Heart left ventricle (tissue), 16 donors: Measurements from ENCODE around the gene SCFD2. TPM values are rescaled to one million over a fixed set of nuclear protein-coding genes. Genes with fewer than 3 reads are reported as not detected.
A peak's percentile ranks its signal among the peaks of the same experiment; 100 is the strongest.
"Not testable (repeated sequence)": the region's sequence is repeated elsewhere in the genome, so short reads cannot be mapped to it uniquely, and the experiment has no call there.

Experiments
- ATAC-seq, 4 donors: fragments of 200-7000 bp; cut with Tn5 transposase; one replicate each; pipeline ENCODE4 v1.9.1; 2020 to 2022; ENCODE audit warnings: moderate library complexity in 4 of 4, mild to moderate bottlenecking in 3 of 4, moderate number of reproducible peaks in 1 of 4
- DNase-seq, 5 donors: peaks; one replicate each; pipeline ENCODE4 v3.0.0-alpha.2; 2020
- H3K27ac ChIP-seq, 12 donors: fragments of 200-600 bp; sonication (generic) in 4 of 12; one replicate each; pipeline versions ENCODE4 v1.5.0 to v1.8.0; 2016 to 2022; ENCODE audit warnings: mild to moderate bottlenecking in 2 of 12
- H3K27me3 ChIP-seq, 9 donors: fragments of 200-600 bp; sonication (generic) in 2 of 9; one replicate each; pipeline versions ENCODE4 v1.5.1 to v1.8.0; 2016 to 2022; ENCODE audit warnings: mild to moderate bottlenecking in 3 of 9
- H3K36me3 ChIP-seq, 9 donors: fragments of 200-600 bp; sonication (generic) in 2 of 9; one replicate each; pipeline versions ENCODE4 v1.5.0 to v1.8.0; 2018 to 2022; ENCODE audit warnings: mild to moderate bottlenecking in 2 of 9
- H3K4me1 ChIP-seq, 12 donors: fragments of 200-600 bp; sonication (generic) in 4 of 12; one replicate each; pipeline versions ENCODE4 v1.5.0 to v1.8.0; 2016 to 2022; ENCODE audit warnings: mild to moderate bottlenecking in 3 of 12
- H3K4me3 ChIP-seq, 12 donors: fragments of 200-600 bp; sonication (generic) in 4 of 12; one replicate each; pipeline versions ENCODE4 v1.5.0 to v1.8.0; 2017 to 2022; ENCODE audit warnings: mild to moderate bottlenecking in 9 of 12, moderate library complexity in 4 of 12
- H3K9me3 ChIP-seq, 12 donors: fragments of 200-600 bp; sonication (generic) in 4 of 12; one replicate each; pipeline versions ENCODE4 v1.5.0 to v1.8.0; 2016 to 2022; ENCODE audit warnings: mild to moderate bottlenecking in 1 of 12
- CTCF ChIP-seq, 12 donors: fragments of 200-600 bp; sonication (generic) in 4 of 12; IDR thresholded peaks; one replicate each; pipeline versions ENCODE4 v1.5.0 to v1.8.0; 2018 to 2022; ENCODE audit warnings: antibody characterized with exemption in 12 of 12, mild to moderate bottlenecking in 5 of 12
- POLR2A ChIP-seq, 2 donors: fragments of 450-650 bp; IDR thresholded peaks; one replicate each; pipeline ENCODE4 v1.6.1; 2017; ENCODE audit warnings: antibody characterized with exemption in 2 of 2, mild to moderate bottlenecking in 2 of 2, moderate library complexity in 2 of 2
- WGBS, 4 donors: extraction: QIAGEN DNeasy Blood & Tissue Kit in 2 of 4; methylation state at CpG; one replicate each; pipeline versions ENCODE4 v1.1.5 to v1.1.7; 2013 to 2018; 5-methylcytosine and 5-hydroxymethylcytosine counted together
- intact Hi-C, 10 donors: fragments of 100-400 bp; cut with DNase I; formaldehyde crosslinking; loops; one replicate each; pipeline versions ENCODE4 v1.11.1 to v1.14.2; 2022
- polyA plus RNA-seq, 2 donors: library from polyadenylated mRNA; stranded (reverse); fragments of 200-250 nt; gene quantifications; one replicate each; pipeline ENCODE4 v1.2.3, GENCODE V29; 2013
- total RNA-seq, 9 donors: library from RNA; depleted of rRNA in 2 of 9; stranded (reverse); fragments of >200 nt in 2 of 9; fragmentation: NEBNext Ultra II Directional in 3 of 9; extraction: Animal tissue kit (Norgen Biotek cat#: 25700) in 3 of 9; gene quantifications; one replicate each; pipeline versions ENCODE4 v1.1.0 to v1.2.4, GENCODE V29; 2016 to 2023
- donor health status: ischemic (EF 13 %, LVEDD 7.1; RV severe dilation, severe dysfunction).
- donor health status: healthy with polysubstance abuse.
- donor health status: DM: no; HTN: yes; CAD: no.
- donor health status: DM: no; HTN: no; CAD: no.
- donor health status: ischemic (EF 25% LVEDD 6.9; RV normal size, moderate dysfunction).
- donor health status: ischemic (EF 25% LVEDD 5.7; RV mildly dilated, moderate dysfunction).
- donor health status: healthy.
- donor health status: DM: yes; HTN: yes; CAD: no.
- donor health status: ischemic (EF 35%, LVEDD 5.7; RV mildly dilated, moderate dysfunction).
- donor health status: nonischemic (EF 11% LVEDD 7.7; RV severe dilation, severe dysfunction).
- donor health status: DM: yes; HTN: yes; CAD: no.
- donor health status: PGD.
- donor health status: ischemic (EF 29% LVEDD 5.4; RV normal size, mild dysfunction).
- donor health status: nonischemic (EF 23%, LVEDD 6.1; RV moderate dilation, normal function).

SCFD2 gene
- total and polyA plus RNA-seq, 11 donors: 3.7 to 14.0 (median 9.8) TPM

- no peak overlapping the region for H3K4me3 ChIP-seq
- WGBS, 4 donors: 51 to 70% (median 60%) methylated on average over 3 of the region's 3 CpGs
- no peaks in the 10 kb centered on the region for H3K27me3 ChIP-seq
- DNase-seq (peak in 3 of 5 donors; percentile 13 to 35 (median 28)), ATAC-seq (peak; percentile 86 to 92 (median 90))
- no peaks in the 10 kb centered on the region for H3K36me3 ChIP-seq
- H3K4me1 ChIP-seq: peaks cover 0 to 20% (median 5%) of the 10 kb centered on the region in 12 donors
- TF ChIP-seq POLR2A (IDR thresholded peaks at IDR 0.05): no peak
- TF ChIP-seq CTCF (IDR thresholded peaks at IDR 0.05): no peak
- peak overlapping the region in 3 of 12 donors; percentile 6 to 58 (median 32) for H3K27ac ChIP-seq
- peaks cover 0 to 4% (median 0%) of the 10 kb centered on the region in 12 donors for H3K9me3 ChIP-seq
- intact Hi-C loops: loop anchor here in 1 of 10 donors (1.0 kb wide), 1 partner anchor 19 kb away; no protein-coding TSS in a partner anchor
Observed at GRCh38 chr4:53057679-53058078, 308.2 kb downstream of the SCFD2 start.

GRCh38 chr4:53057108-53057507 is 308.8 kb downstream of the SCFD2 start:
- not testable (repeated sequence) for H3K9me3 ChIP-seq, H3K4me3 ChIP-seq, H3K36me3 ChIP-seq, DNase-seq, H3K27me3 ChIP-seq, ATAC-seq
- Histone ChIP-seq H3K27ac (peak overlapping the region in 2 of 12 donors; percentile 32 to 58), H3K4me1 (peaks cover 0 to 20% (median 5%) of the 10 kb centered on the region in 12 donors)
- intact Hi-C loops: loop anchor here in 1 of 10 donors (1.0 kb wide), 1 partner anchor 19 kb away; no protein-coding TSS in a partner anchor
- 91 to 98% (median 96%) methylated on average over 2 of the region's 2 CpGs for WGBS, 4 donors

GRCh38 chr4:53055716-53056403 is 310.0 kb downstream of the SCFD2 start:
- ATAC-seq: no peak
- H3K27ac ChIP-seq: no peak overlapping the region
- H3K27me3 ChIP-seq: no peaks in the 10 kb centered on the region

GRCh38 chr4:53055274-53055673 is 310.6 kb downstream of the SCFD2 start:
- Histone ChIP-seq H3K4me1 (peaks cover 0 to 20% (median 5%) of the 10 kb centered on the region in 12 donors), H3K9me3 (peaks cover 0 to 4% (median 0%) of the 10 kb centered on the region in 12 donors), H3K36me3 (no peaks in the 10 kb centered on the region), H3K27ac (peak overlapping the region in 1 of 12 donors; percentile 16), H3K27me3 (no peaks in the 10 kb centered on the region), H3K4me3 (no peak overlapping the region)
- no peak for DNase-seq
- WGBS, 4 donors: 27 to 31% (median 29%) methylated on average over 2 of the region's 2 CpGs
- no peak for ATAC-seq
- intact Hi-C loops: no loop called here
- TF ChIP-seq CTCF (IDR thresholded peaks at IDR 0.05) (no peak), POLR2A (IDR thresholded peaks at IDR 0.05) (no peak)

More at GRCh38 chr4:53055716-53056403, 310.0 kb downstream of the SCFD2 start:
- TF ChIP-seq POLR2A (IDR thresholded peaks at IDR 0.05) (no peak), CTCF (IDR thresholded peaks at IDR 0.05) (no peak)
- H3K9me3 ChIP-seq: peaks cover 0 to 4% (median 0%) of the 10 kb centered on the region in 12 donors
- WGBS, 4 donors: 75 to 88% (median 84%) methylated on average over 5 of the region's 5 CpGs
- H3K36me3 ChIP-seq: no peaks in the 10 kb centered on the region
- no peak for DNase-seq
- peaks cover 0 to 20% (median 5%) of the 10 kb centered on the region in 12 donors for H3K4me1 ChIP-seq
- intact Hi-C loops: no loop called here
- H3K4me3 ChIP-seq: no peak overlapping the region
